Activated T-cell treated with anti-CD3 and anti-CD28 coated beads for 24 hours (primary cell): Measurements from ENCODE around the gene ZNF618.

ENCODE experiments used
- DNase-seq: peaks from one replicate; pipeline ENCODE4 v3.0.0-alpha.2; 2020; ENCODE audit warnings: low read depth

The ZNF618 gene

DNA sequence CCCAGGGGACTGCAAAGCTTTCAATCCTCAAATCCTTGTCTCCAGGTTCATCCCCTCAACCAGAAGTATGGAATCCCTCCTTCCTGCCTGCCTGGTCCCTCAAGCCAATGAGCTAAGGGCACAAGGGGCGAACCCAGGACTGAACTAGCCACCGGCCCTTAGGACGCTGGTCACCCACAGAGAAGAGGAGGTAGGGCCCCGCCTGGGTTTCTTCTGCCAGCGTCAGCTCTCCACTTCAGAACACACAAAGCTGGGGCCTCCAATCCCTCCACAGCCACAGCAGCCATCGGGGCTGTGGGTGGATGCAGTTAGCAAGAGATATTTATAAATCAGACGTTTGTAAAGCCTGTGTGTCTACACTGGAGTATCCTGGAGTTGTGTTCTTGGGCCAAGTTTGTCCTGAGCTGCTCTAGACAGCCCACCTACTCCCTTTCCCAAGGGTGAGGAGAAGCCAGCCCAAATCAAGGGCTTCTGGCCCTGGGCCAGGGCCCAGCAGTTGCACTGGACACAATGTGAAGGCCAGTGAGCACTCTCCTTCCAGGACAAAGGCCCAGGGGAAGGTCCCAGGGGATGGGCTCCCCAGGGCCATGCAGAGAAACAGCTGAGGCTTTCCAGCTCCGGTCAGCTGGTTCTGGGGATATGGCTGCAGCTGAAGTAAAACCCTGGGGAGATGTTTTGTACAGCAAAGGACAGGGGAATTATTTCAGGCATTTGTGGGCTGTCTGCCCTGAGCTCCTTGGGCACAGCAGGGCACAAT is 183.1 kb downstream of the ZNF618 start:
- no peak for DNase-seq

DNA sequence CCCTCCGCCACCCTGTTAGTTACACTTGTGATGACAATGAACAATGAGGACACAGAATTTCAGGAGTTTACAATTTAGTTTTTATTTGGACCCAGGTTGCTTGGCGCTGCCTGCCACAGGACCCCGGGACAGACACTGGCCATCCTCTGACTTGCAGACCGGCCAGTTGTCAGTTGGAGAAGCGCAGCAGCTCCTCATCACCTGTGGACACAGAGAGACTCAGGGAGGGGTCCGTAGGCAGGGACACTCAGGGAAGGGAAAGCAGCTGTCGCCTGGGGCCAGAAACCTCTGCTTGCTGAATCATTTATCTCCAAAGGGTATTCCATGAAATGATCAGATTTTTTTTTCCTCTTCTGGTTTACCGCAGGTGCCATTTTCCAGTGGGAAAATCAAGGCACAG is 184.0 kb downstream of the ZNF618 start:
- DNase-seq: no peak

DNA sequence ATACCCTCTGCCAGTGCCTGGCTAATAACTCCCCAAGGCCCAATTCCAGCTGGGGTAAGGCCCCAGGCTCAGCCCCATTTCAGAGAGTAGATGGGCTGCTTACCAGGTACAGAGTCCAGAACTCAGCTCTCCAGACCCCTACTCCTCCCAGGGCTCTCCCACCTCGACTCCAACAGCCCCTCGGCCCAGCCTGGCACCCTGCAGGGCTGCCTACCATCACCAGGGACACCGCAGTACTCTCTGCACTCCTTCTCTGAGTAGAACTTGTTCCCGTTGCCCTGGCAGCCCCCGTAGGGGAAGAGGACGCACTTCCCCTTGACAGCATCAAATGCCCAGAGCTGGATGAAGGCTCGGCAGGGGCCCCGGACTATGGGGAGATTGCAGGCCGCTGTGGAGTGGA is 184.6 kb downstream of the ZNF618 start:
- no peak for DNase-seq

DNA sequence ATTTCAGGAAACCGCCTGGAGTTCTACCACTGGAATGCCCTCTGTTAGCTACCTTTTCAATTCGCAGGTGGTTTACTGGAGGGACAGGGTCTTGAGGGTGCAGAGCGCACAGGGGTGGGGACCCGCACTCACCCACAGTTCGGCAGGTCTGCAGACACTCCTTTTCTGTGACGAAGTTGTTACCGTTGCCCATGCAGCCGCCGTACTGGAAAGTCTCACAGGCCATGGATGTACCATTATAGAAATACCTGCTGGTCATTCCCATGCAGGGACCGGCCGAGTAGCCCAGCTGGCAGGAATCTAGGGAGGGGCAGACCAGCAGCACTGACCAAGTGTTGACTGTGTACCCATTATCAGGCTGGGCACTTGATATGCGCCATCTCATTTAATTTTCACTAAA is 185.2 kb downstream of the ZNF618 start:
- no peak for DNase-seq

DNA sequence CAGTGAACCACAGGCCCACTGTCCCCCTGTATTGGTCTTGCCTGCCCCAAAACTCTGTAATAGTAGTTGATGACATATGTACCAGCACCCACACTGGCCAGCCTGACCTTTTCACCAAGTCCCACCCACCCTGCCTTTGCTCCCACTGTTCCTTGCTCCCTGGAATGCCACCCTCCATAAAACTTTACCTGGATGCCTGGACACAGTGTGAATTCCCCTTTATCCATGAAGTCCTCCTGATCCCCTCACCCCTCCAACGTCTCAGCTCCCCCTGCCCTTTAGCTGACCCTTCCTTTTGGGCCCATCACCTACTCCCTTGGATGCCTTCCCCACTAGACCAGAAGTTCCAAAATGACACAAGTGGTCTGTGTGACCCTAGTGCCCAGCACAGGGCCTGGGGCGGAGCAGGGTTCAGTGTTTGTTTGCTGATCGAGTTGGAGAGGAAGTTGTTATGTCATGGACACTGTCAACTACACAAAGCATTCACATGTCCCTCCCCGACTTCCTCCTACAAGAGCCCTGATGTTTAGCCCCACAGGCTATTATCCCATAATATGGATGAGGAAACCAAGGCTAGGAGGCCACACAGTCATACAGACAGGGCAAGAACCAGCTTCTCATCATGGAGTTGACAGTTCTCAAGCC is 185.8 kb downstream of the ZNF618 start:
- no peak for DNase-seq

DNA sequence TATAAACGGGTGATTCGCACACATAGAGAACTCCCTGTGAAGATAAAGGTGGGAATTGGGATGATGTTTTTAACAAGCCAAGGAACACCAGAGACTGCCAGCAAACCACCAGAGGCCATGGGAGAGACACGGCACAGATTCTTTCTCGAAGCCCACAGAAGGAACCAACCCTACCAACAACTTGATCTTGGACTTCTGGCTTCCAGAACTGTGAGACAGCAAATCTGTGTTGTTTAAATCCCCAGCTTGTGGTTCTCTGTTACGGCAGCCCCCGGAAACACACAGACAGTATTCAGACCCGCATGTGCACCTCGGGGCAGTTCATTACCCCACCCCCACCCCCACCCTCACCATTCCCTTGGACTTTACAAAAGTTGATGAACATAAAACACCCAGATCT is 189.2 kb downstream of the ZNF618 start:
- no peak for DNase-seq

DNA sequence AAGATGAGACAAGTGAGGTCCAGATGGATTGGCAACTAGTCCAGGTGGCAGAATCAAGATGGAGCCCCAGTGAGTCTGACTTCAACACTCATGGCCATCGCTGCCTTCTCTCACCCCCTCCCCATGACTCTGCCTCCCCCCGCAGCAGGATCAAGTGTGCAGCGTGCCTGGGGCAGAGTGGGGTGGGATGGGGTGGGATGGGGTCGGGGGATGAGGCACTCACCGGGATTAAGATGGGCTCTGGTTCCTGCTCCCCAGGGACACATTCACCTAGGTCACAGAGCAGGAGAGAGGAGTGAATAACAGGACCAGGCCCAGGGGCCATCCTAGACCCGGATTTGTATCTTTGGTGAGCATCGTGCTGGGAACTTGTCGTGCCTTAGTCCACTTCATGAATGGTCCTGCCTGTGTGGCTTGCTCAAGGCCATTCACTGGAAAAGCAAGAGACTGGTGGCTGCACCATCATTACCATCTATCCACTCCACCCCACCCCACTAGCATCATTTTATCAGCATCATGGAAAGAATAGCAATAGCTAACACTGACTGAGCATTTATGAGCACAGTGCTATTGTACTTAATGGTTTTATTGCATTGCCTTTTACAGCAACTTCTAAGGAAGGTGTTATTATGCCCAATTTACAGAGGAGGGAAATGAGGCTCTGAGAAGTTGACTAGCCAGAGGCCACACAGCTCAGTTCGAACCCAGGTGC is 193.5 kb downstream of the ZNF618 start:
- DNase-seq: no peak

DNA sequence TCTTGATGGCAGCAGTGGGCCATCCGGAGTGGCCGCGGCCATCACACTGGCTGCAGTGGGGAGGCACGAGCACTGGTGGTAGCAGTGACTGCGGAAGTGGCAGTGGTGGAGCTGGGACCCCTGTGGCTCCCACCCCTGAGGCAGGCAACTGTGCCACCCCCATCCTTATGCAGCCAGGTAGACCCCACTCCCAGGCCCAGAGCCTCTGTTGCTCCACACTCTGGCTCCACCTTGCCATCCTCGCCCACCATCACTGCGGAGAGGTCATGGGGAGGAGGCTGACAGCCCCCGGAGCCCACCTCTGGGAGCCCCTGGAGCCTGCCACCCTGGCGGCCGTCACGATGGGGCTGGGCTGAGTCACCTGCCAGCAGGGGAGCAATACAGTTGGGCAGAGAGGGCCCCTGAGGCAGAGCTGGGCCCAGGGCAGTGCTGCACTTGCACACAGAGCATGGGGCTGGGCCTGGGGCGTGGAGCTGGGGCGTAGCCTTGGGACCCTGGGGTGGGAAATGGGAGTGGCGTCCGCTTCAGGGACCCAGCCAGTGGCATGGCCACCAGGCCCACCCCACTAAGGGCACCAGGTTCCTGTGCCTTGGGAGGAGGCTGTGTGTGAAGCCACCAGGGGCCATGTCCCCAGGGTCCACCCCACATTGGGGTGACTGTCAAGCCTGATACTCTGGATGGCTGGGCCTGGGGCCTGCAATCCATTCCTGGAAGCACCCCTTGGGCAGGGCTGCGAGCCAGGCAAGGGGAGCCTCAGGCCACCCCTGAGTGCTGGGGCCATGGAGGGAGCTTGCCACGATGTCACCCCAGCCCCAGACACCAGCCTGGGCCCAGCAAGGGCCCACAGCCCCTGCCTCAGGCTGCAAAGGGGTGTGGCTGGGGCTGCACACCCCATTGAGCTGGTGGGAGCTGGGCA is 194.3 kb downstream of the ZNF618 start:
- DNase-seq: no peak

DNA sequence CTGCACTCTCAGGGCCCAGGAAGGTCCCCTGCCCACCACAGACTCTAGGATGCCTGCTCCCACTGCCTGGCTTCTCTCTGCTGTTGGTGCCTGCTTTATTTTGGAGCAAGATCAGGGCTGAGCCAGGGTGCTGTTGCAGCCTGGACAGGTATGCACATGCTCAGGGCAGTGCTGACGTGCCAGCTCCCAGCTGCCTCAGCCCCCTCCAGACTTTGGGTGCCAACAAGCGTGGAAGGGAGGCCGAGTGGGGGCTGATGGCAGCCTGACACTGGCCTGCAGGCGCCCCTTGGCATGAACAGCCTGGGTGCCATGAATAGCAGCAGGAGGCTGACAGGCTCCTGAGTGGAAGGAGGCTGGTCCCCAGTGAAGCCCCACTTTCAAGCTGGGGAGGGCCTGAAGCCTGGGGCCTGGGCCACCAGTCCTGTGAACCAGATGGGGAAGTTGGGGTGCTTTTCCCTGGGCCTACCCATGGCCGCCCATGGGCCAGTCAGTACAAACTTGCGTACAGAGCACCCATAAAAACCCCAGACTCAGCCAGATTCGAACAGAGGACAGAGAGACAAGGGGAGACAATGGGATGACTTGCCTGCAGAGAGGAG is 195.2 kb downstream of the ZNF618 start:
- DNase-seq: no peak

DNA sequence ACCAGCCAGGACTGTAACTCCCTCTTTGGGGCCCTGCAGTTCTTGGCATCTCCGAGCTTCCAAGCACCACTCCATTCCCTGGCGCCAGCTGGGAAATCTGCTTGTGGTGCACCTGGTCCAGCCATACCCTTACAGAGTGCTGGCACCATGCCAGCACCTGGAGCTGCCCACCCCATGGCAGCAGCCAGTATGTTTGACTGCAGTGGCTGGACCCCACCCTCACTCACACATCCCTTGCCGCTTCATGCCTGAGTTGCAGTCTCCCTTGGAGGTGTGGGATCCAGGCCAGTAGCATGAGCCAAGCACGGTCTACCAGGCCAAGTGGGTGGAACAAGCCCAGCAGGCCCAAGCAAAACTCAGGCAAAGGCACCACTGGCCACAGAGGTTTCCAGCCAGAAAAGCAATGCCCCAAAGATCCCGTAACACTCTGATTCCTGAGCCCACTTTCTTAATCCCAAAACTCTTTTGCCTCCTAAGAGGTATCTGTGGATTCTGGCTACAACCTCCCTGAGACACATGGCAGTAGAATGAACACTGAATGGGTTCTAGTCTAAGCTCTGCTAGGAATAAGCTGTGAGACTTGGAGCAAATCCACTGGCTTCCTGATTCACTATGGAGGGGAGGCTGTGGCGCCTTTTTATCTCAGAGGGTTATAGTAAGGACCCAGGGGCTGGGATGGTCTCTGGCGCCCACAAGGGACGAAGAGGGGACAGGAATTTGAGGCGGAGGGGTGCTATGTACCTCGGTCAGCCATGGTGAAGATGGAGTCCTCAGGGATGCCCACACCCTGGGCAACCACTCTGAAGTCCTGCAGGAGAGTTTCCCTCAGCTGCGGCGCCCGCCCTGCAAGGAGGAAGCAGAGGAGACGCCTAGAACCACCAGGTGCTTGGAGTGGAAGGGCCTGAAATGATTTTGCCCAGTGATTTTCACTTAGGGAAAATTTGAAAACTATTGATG is 196.4 kb downstream of the ZNF618 start:
- DNase-seq: no peak

DNA sequence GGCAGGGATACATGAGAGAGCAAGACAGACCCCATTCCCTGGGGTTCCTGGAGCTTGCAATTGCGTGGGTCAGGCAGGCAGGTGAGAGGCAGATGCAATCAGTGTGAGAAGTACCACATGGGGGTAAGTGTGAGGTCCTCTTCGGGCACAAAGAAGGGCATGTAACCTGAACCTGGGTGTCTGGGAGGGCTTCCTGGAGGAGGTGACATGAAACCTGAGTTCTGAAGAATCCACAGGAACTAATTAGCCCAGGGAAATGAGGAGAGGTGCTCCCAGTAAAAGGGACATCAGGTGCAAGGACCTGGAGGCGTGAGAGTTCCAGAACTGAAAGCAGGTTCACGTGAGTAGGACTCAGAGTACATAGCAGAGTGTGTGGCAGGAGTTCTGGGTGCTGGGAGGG is 199.5 kb downstream of the ZNF618 start:
- no peak for DNase-seq

DNA sequence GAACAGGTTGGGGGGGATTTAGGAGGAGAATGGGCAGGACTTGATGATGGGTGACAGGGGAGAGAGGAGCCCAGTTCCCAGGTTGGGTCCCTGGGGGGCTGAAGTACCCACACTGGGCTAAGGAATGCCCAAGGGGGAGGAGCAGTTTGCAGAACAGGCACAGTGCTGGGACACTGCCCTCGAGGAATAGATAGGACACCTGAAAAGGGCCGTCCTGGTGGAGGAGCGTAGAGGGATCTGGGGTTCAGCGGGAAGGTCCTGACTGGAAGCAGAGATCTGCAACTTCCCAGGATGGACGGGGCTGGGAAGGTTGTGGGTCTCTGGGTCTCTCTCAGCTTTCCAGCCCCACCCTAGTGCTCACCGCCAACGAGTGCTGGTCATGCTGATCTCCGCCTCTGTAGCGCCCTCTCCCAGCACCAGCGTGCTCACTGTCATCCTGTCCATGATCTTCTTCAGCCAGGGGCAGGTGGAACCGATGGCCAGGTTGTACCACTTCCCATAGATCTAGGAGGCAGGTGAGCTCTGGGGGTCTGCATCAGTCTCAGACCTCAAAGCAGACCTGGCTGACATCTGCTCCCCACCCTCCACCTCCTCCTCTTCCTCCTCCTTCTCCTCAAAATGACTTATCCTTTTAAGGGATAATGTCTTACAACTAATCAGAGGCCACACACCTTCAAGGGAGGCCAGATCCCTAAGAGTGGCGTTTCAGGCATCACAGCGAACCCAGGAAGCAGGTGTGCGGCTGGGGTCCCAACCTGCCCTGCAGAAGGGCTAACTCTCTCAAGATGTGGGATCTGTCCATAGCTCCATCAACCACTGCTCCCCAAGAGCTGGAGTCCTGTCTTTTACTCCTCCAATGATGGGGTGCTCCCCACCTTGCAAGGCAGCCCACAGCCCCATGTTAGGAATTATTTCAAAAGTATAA is 200.4 kb downstream of the ZNF618 start:
- no peak for DNase-seq

DNA sequence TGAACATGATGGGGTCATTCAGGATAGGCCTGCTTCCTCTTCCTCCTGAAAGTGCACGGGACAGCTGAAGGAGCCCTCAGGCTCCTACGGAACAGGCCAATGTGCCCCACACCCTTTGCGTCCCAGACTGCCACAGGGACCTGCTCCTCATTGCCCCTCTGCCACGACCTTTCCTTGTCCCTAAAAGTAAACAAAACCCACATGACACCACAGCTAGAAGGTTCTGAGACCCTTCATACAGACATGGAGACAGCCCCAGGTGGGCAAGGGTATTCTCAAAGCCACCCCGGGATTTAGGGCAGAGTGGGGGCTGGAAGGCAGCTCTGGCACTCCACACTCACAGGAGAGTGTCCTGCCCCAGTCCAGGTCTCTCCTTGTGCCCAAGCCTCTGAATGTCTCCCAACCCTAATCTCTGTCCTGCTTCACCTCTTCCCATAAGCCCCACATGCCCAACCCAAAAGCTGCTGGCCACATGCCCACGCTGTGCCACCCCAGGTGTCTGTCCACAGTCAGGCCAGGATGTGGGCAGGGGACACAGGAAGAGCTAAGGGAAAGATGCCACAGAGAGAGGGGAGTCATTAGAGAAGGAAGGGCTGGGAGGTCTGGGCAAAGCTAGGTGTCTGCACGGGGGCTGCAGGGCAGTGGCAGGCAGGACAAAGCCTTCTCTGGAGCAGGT is 201.2 kb downstream of the ZNF618 start:
- DNase-seq: no peak

DNA sequence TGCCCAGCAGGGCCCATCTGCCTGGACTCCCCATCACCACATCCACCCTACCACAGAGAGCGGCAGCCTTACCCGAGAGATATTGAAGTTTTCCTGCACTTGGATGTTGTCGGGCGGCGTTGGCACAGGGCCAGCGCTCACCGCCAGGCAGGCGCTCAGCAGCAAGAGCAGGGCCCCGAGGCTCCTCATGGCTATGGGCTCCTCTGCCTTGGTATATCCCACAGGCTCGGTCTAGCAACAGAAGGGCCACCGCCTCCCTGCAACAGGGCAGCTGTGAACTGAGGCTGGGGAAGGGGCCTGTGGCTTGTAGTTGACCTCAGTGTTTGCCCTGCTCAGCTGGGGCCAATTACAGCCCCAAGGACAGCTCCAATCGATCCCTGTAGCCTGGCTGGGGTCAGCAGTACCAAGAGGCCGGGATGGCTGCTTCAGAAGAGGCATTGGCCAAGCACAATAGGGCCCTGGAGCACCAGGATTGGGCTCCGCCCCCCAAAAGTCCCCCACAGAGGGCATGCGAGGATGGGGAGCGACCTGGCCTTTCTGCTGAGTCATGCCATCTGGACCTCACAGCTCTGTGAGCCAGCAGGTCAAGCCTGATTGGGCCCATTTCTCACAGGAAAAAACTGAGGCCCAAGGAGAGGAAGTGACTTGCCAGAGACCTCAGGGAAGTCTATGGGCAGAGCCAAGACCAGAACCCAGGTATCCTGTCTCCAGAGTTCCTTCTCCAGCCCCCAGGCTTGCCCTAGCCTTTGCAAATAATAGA is 202.1 kb downstream of the ZNF618 start, which contains the start of gene AMBP:
Gene AMBP, minus strand, starts transcription at position 280 of the 760 bp plus-strand sequence. Its CDS starts 91 bp downstream, at position 189.
- no peak for DNase-seq

DNA sequence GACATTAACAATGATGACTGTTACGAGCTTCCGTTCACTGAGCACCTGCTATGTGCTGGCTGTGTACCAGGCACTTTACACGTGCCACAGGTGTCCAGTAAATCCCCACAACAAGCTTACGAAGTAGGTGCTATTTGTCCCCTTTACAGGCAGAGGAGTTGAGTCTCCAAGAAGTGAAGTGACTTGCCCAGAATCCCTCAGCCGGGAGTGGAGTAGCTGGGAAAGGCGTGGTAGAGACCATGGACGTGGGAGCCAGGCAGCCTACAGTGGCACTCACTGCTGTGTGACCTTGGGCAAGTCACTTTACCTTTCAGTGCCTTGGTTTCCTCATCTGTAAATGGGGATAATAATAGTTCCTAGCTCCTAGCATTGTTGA is 202.7 kb downstream of the ZNF618 start:
- DNase-seq: no peak

DNA sequence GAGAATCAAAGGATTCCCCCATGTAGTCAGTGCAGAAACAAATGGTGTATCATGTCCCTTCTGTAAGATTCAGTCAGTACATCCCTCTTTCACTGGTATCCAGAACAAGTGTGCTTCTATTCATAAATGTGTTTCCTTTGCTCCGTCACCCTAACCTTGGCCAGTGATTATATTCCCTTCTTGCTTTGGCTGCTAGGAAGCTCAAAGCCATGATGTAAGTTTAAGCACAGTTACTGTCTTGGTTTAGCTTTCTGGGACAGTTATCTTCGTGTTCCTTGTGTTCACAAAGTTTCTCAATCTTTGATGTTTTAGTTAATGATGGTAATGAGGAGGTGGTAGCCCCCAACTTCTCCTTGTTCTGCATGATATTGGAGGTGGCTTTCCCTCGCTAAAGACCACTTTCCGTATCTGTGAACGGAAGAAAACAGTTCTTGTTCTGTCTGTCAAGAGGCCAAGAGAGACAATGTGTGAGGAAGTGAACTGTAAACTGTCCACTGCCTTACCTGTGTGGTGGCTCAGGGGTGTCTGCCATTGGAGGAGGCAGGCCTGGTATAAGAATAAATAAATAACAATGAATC is 204.2 kb downstream of the ZNF618 start:
- DNase-seq: no peak

DNA sequence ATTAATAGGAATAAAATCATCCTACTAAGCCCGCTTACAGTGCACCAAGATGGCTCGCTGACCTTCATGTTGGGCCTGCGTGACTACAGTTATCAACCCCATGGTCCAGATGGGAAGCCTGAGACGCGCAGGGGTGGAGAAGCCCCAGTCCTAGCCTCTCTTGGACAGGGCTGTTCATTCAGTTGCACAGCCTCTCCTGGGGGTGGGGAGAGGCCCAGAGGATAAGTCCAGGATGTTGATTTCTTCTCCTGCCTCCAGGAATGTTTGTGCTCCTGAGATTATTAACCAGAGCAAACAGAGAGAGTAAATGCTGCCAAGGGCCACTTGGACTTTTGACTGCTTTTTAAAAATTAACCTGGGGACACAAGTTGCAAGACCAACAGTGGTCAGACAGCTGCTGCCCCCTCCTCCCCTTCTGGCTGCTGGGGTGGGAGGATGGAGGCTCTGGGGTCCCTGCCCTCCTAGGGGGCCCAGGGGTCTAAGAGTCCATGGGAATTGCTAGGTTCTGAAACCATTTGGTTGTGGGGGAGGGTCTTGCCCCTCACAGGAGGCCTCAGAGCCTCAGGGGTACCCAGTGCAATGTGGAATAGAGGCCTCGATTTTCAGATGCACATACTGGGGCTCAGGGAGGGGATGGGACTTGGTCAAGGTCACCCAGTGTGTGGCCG is 204.8 kb downstream of the ZNF618 start:
- no peak for DNase-seq
